Measurements from ENCODE around the gene C1QTNF9. TPM values are rescaled to one million over a fixed set of nuclear protein-coding genes. Genes with fewer than 3 reads are reported as not detected.

The C1QTNF9 gene
- total and polyA plus RNA-seq, 2 donors (not counting 1 experiment from before 2014, with no cell fraction given): not detected

GRCh38 chr13:24301911-24302310 lies 7.5 kb upstream of the C1QTNF9 start:
- ChIA-PET POLR2A (no interaction called here), CTCF (no interaction called here)
- no peaks in the 10 kb centered on the region for H3K79me2 ChIP-seq (ENCODE audit: control insufficient read depth, insufficient read depth, low read length)
- Mint-ChIP-seq H3K27me3 (no peaks in the 10 kb centered on the region), H3K9me3 (ENCODE audit: insufficient read depth) (no peaks in the 10 kb centered on the region), H3K27ac (no peak overlapping the region), H3K4me1 (no peaks in the 10 kb centered on the region), H3K4me3 (no peak overlapping the region)
- no peak overlapping the region for H3K4me2 ChIP-seq (replicated peaks; ENCODE audit: low read depth, low read length, poor library complexity, severe bottlenecking)
- 100% methylated on average over 2 of the region's 7 CpGs for WGBS (ENCODE audit: insufficient coverage)
- no peaks in the 10 kb centered on the region for H4K20me1 ChIP-seq (ENCODE audit: control insufficient read depth, insufficient read depth, low read length, poor library complexity, severe bottlenecking)
- no peaks in the 10 kb centered on the region for H3K9me3 ChIP-seq (ENCODE audit: control extremely low read depth in 1 of 3, control insufficient read depth in 2 of 3, insufficient read depth in 1 of 3, low read length in 2 of 3)
- no peak overlapping the region for H3K9ac ChIP-seq (ENCODE audit: low read length)
- TF ChIP-seq EZH2 (IDR thresholded peaks at IDR 0.05; ENCODE audit: borderline replicate concordance, insufficient read depth, low read depth, low read length, poor library complexity, severe bottlenecking): no peak
- no peak for TF ChIP-seq CTCF (IDR thresholded peaks at IDR 0.05)
- no peaks in the 10 kb centered on the region for H3K4me1 ChIP-seq (ENCODE audit: control insufficient read depth in 2 of 2, insufficient read depth in 2 of 2, low read length in 2 of 2)
- DNase-seq: no peak
- H3K27me3 ChIP-seq (replicated peaks in 1 of 4; ENCODE audit: control extremely low read depth in 1 of 4, control insufficient read depth in 3 of 4, insufficient read depth in 4 of 4, low read length in 3 of 4): no peaks in the 10 kb centered on the region
- no peak overlapping the region for H3K27ac ChIP-seq (ENCODE audit: low read length in 2 of 2)
- no peak overlapping the region for H2AFZ ChIP-seq (ENCODE audit: insufficient read depth, low read depth, low read length, poor library complexity, severe bottlenecking)
- intact Hi-C loops (cut with micrococcal nuclease): no loop called here
- no peak overlapping the region for H3K4me3 ChIP-seq (ENCODE audit: control extremely low read depth in 1 of 5, extremely low read depth in 1 of 5, insufficient read depth in 1 of 5, low read depth in 2 of 5, low read length in 4 of 5)
- peaks cover 0 to 42% of the 10 kb centered on the region in 2 experiments for H3K36me3 ChIP-seq (replicated peaks in 1 of 2; ENCODE audit: control extremely low read depth in 1 of 2, control insufficient read depth in 1 of 2, extremely low read depth in 1 of 2, insufficient read depth in 2 of 2, low read length in 1 of 2)
- ATAC-seq (ENCODE audit: low read depth): no peak

- DNase-seq (no peak), ATAC-seq (ENCODE audit: low read depth) (no peak)
- ChIA-PET CTCF (no interaction called here), POLR2A (no interaction called here)
- H2AFZ ChIP-seq (ENCODE audit: insufficient read depth, low read depth, low read length, poor library complexity, severe bottlenecking): no peak overlapping the region
- no peaks in the 10 kb centered on the region for H3K9me3 ChIP-seq (ENCODE audit: control extremely low read depth in 1 of 3, control insufficient read depth in 2 of 3, insufficient read depth in 1 of 3, low read length in 2 of 3)
- Mint-ChIP-seq H3K4me1 (no peaks in the 10 kb centered on the region), H3K4me3 (no peak overlapping the region), H3K27me3 (no peaks in the 10 kb centered on the region), H3K9me3 (ENCODE audit: insufficient read depth) (no peaks in the 10 kb centered on the region), H3K27ac (no peak overlapping the region)
- H3K36me3 ChIP-seq (replicated peaks in 1 of 2; ENCODE audit: control extremely low read depth in 1 of 2, control insufficient read depth in 1 of 2, extremely low read depth in 1 of 2, insufficient read depth in 2 of 2, low read length in 1 of 2): peaks cover 0 to 22% of the 10 kb centered on the region in 2 experiments
- TF ChIP-seq CTCF (IDR thresholded peaks at IDR 0.05): no peak
- TF ChIP-seq EZH2 (IDR thresholded peaks at IDR 0.05; ENCODE audit: borderline replicate concordance, insufficient read depth, low read depth, low read length, poor library complexity, severe bottlenecking): no peak
- 92% methylated on average over 1 of the region's 5 CpGs for WGBS (ENCODE audit: insufficient coverage)
- H4K20me1 ChIP-seq (ENCODE audit: control insufficient read depth, insufficient read depth, low read length, poor library complexity, severe bottlenecking): no peaks in the 10 kb centered on the region
- H3K4me2 ChIP-seq (replicated peaks; ENCODE audit: low read depth, low read length, poor library complexity, severe bottlenecking): no peak overlapping the region
- no peaks in the 10 kb centered on the region for H3K4me1 ChIP-seq (ENCODE audit: control insufficient read depth in 2 of 2, insufficient read depth in 2 of 2, low read length in 2 of 2)
- no peak overlapping the region for H3K27ac ChIP-seq (ENCODE audit: low read length in 2 of 2)
- intact Hi-C loops (cut with micrococcal nuclease): no loop called here
- no peak overlapping the region for H3K4me3 ChIP-seq (ENCODE audit: control extremely low read depth in 1 of 5, extremely low read depth in 1 of 5, insufficient read depth in 1 of 5, low read depth in 2 of 5, low read length in 4 of 5)
- H3K79me2 ChIP-seq (ENCODE audit: control insufficient read depth, insufficient read depth, low read length): no peaks in the 10 kb centered on the region
- no peaks in the 10 kb centered on the region for H3K27me3 ChIP-seq (replicated peaks in 1 of 4; ENCODE audit: control extremely low read depth in 1 of 4, control insufficient read depth in 3 of 4, insufficient read depth in 4 of 4, low read length in 3 of 4)
- no peak overlapping the region for H3K9ac ChIP-seq (ENCODE audit: low read length)
These were observed 4.8 kb upstream of the C1QTNF9 start for GRCh38 chr13:24304620-24305019.
